H1 (cell line): ENCODE results near the gene NXPH1. TPM values are rescaled to one million over a fixed set of nuclear protein-coding genes. Genes with fewer than 3 reads are reported as not detected.

Source experiments
- CTCF ChIA-PET: fragments of 300-600 bp; sonication (Branson Sonifier 250); formaldehyde crosslinking; loops from one replicate; lab custom pipeline; 2021; ENCODE audit not compliant: partially characterized antibody; lab: Charles Lee
- POLR2A ChIA-PET: fragments of 300-600 bp; sonication (Branson Sonifier 250); formaldehyde crosslinking; loops from one replicate; lab custom pipeline; 2021; ENCODE audit warnings: inconsistent platforms; ENCODE audit not compliant: partially characterized antibody; lab: Charles Lee
- DNase-seq, 2 experiments: peaks; one replicate each; pipeline versions ENCODE4 v3.0.0 to v3.0.0-alpha.2; 2010 to 2022; ENCODE audit warnings: low spot score in 2 of 2, low read depth in 1 of 2, mixed read lengths in 1 of 2
- FAIRE-seq: peaks from 2 replicates; lab custom pipeline; 2011; peaks lifted over from hg19 to GRCh38; lab: Jason Lieb, UNC
- H2AFZ ChIP-seq: 2 replicates; pipeline ENCODE4 v1.8.1; 2012; ENCODE audit warnings: low read length, inconsistent platforms
- H2AK5ac ChIP-seq: 2 replicates; pipeline ENCODE4 v1.6.1; 2013; ENCODE audit warnings: low read depth, low read length
- H2BK120ac ChIP-seq: replicated peaks from 2 replicates; pipeline ENCODE3; 2013; ENCODE audit warnings: low read depth, low read length, inconsistent platforms
- H2BK12ac ChIP-seq: 2 replicates; pipeline ENCODE4 v1.6.1; 2013; ENCODE audit warnings: low read depth, low read length
- H2BK15ac ChIP-seq: 2 replicates; pipeline ENCODE4 v1.6.1; 2013; ENCODE audit warnings: low read length
- H2BK20ac ChIP-seq: 2 replicates; pipeline ENCODE4 v1.6.1; 2013; ENCODE audit warnings: low read length
- H2BK5ac ChIP-seq: 2 replicates; pipeline ENCODE4 v1.6.1; 2013; ENCODE audit warnings: low read depth, low read length
- H3K14ac ChIP-seq: 2 replicates; pipeline ENCODE4 v1.6.1; 2013; ENCODE audit warnings: inconsistent platforms; ENCODE audit not compliant: insufficient read length
- H3K18ac ChIP-seq: 2 replicates; pipeline ENCODE4 v1.6.1; 2013; ENCODE audit warnings: low read length; ENCODE audit errors: extremely low read depth
- H3K23ac ChIP-seq: 2 replicates; pipeline ENCODE4 v1.6.1; 2013; ENCODE audit warnings: inconsistent platforms; ENCODE audit not compliant: insufficient read length
- H3K23me2 ChIP-seq: 2 replicates; pipeline ENCODE4 v1.6.1; 2013; ENCODE audit warnings: low read depth, low read length
- H3K27ac ChIP-seq: 2 replicates; pipeline ENCODE4 v1.6.1; 2011; ENCODE audit warnings: low read depth, low read length, inconsistent platforms
- H3K27me3 ChIP-seq, 4 experiments: replicated peaks in 1 of 4; 1 replicate in 1 of 4; 2 replicates in 3 of 4; pipeline versions ENCODE4 v1.6.1 to v1.8.1; 2011 to 2013; ENCODE audit warnings: low read length in 3 of 4, mild to moderate bottlenecking in 3 of 4, inconsistent platforms in 2 of 4, mixed read lengths in 2 of 4, moderate library complexity in 1 of 4; ENCODE audit not compliant: control insufficient read depth in 3 of 4, insufficient read depth in 3 of 4; ENCODE audit errors: extremely low read depth in 1 of 4
- H3K36me3 ChIP-seq, 4 experiments: 2 replicates each; pipeline versions ENCODE4 v1.6.1 to v1.8.1; 2011 to 2013; ENCODE audit warnings: mild to moderate bottlenecking in 4 of 4, low read length in 3 of 4, moderate library complexity in 2 of 4, control low read depth in 1 of 4, inconsistent platforms in 1 of 4; ENCODE audit not compliant: insufficient read depth in 4 of 4, control insufficient read depth in 2 of 4
- H3K4ac ChIP-seq: replicated peaks from 2 replicates; pipeline ENCODE3; 2013; ENCODE audit warnings: low read length, low read depth, mixed read lengths, inconsistent platforms; ENCODE audit not compliant: insufficient read length
- H3K4me1 ChIP-seq, 4 experiments: replicated peaks in 1 of 4; 1 replicate in 1 of 4; 2 replicates in 3 of 4; pipeline versions ENCODE4 v1.6.1 to v1.8.1; 2011 to 2013; ENCODE audit warnings: low read length in 3 of 4, inconsistent platforms in 2 of 4, mixed read lengths in 1 of 4; ENCODE audit not compliant: insufficient read depth in 4 of 4, control insufficient read depth in 3 of 4
- H3K4me2 ChIP-seq, 2 experiments: 2 replicates each; pipeline versions ENCODE4 v1.6.1 to v1.8.1; 2011 to 2013; ENCODE audit warnings: low read depth in 2 of 2, low read length in 2 of 2, control low read depth in 1 of 2, inconsistent platforms in 1 of 2, mild to moderate bottlenecking in 1 of 2; ENCODE audit not compliant: insufficient read depth in 1 of 2
- H3K4me3 ChIP-seq, 4 experiments: fragments of 200-600, 300-600 bp in 1 of 4; sonication (generic), shearing (Covaris generic), sonication (Bioruptor Twin) in 1 of 4; 2 replicates each; pipeline versions ENCODE4 v1.5.1 to v1.8.1; 2011 to 2016; ENCODE audit warnings: low read length in 4 of 4, low read depth in 3 of 4, control low read depth in 2 of 4, inconsistent platforms in 2 of 4, mild to moderate bottlenecking in 2 of 4, mixed read lengths in 1 of 4, moderate library complexity in 1 of 4; ENCODE audit not compliant: insufficient read depth in 2 of 4; ENCODE audit errors: extremely low read depth in 1 of 4
- H3K56ac ChIP-seq: replicated peaks from 2 replicates; pipeline ENCODE3; 2013; ENCODE audit warnings: low read depth, mild to moderate bottlenecking, mixed read lengths, low read length, inconsistent platforms; ENCODE audit not compliant: insufficient read length
- H3K79me1 ChIP-seq: 2 replicates; pipeline ENCODE4 v1.6.1; 2013; ENCODE audit warnings: low read depth, low read length, control low read depth
- H3K79me2 ChIP-seq, 2 experiments: 2 replicates each; pipeline versions ENCODE4 v1.6.1 to v1.8.1; 2012 to 2013; ENCODE audit warnings: low read length in 2 of 2, mild to moderate bottlenecking in 2 of 2, inconsistent platforms in 1 of 2; ENCODE audit not compliant: insufficient read depth in 2 of 2, control insufficient read depth in 1 of 2
- H3K9ac ChIP-seq, 4 experiments: replicated peaks in 1 of 4; 1 replicate in 1 of 4; 2 replicates in 3 of 4; pipeline versions ENCODE4 v1.6.1 to v1.8.1; 2011 to 2013; ENCODE audit warnings: low read depth in 3 of 4, low read length in 3 of 4, control low read depth in 2 of 4, mild to moderate bottlenecking in 2 of 4, moderate library complexity in 2 of 4, inconsistent platforms in 1 of 4; ENCODE audit errors: extremely low read depth in 1 of 4
- H3K9me3 ChIP-seq, 2 experiments: 2 replicates each; pipeline versions ENCODE4 v1.6.1 to v1.8.1; 2012 to 2013; ENCODE audit warnings: mild to moderate bottlenecking in 2 of 2, moderate library complexity in 2 of 2, control low read depth in 1 of 2, inconsistent platforms in 1 of 2, low read depth in 1 of 2, low read length in 1 of 2, mixed read lengths in 1 of 2; ENCODE audit not compliant: insufficient read depth in 2 of 2
- H4K20me1 ChIP-seq, 2 experiments: replicated peaks in 1 of 2; 2 replicates each; pipeline versions ENCODE3 to v1.8.1; 2011 to 2013; ENCODE audit warnings: inconsistent platforms in 2 of 2, low read length in 2 of 2, mild to moderate bottlenecking in 1 of 2; ENCODE audit not compliant: insufficient read depth in 2 of 2, control insufficient read depth in 1 of 2
- H4K5ac ChIP-seq: 2 replicates; pipeline ENCODE4 v1.6.1; 2013; ENCODE audit warnings: low read length, low read depth, mixed read lengths, inconsistent platforms; ENCODE audit not compliant: insufficient read length
- H4K8ac ChIP-seq: 2 replicates; pipeline ENCODE4 v1.8.0; 2013; ENCODE audit warnings: mild to moderate bottlenecking, moderate library complexity, low read length, inconsistent platforms; ENCODE audit not compliant: insufficient read depth; ENCODE audit errors: extremely low read depth
- H4K91ac ChIP-seq: replicated peaks from 2 replicates; pipeline ENCODE3; 2013; ENCODE audit warnings: low read length, mixed read lengths, inconsistent platforms; ENCODE audit not compliant: insufficient read length
- POLR2AphosphoS5 ChIP-seq: IDR thresholded peaks from 2 replicates; pipeline ENCODE4 v1.6.1; 2011; ENCODE audit warnings: low read depth, low read length
- RAD21 ChIP-seq, 2 experiments: IDR thresholded peaks in 1 of 2; conservative IDR thresholded peaks in 1 of 2; 2 replicates each; pipeline ENCODE4 v1.6.1; 2011; ENCODE audit warnings: low read depth in 2 of 2, low read length in 2 of 2, improper control_type of control experiment in 1 of 2, inconsistent platforms in 1 of 2, mild to moderate bottlenecking in 1 of 2, moderate library complexity in 1 of 2
- SP2 ChIP-seq: IDR thresholded peaks from 2 replicates; pipeline ENCODE4 v1.6.1; 2012; ENCODE audit warnings: mild to moderate bottlenecking, low read length, inconsistent platforms
- USF2 ChIP-seq: IDR thresholded peaks from 2 replicates; pipeline ENCODE4 v1.6.1; 2011; ENCODE audit warnings: low read length, improper control_type of control experiment
- WGBS, 2 experiments: shearing (Covaris generic) in 1 of 2; methylation state at CpG; one replicate each; pipeline versions ENCODE4 v1.1.6 to v1.1.7; 2013 to 2015; ENCODE audit warnings: low lambda C conversion rate in 2 of 2, mixed read lengths in 2 of 2, inconsistent platforms in 1 of 2, low coverage in 1 of 2, missing lambda C conversion rate in 1 of 2; ENCODE audit not compliant: insufficient replicate concordance in 2 of 2, insufficient coverage in 1 of 2, insufficient read length in 1 of 2; ENCODE audit errors: extremely low coverage in 1 of 2, missing lambda C conversion rate in 1 of 2; 5-methylcytosine and 5-hydroxymethylcytosine counted together
- polyA plus RNA-seq, 7 experiments: library from polyadenylated mRNA; depleted of rRNA in 3 of 7; stranded (reverse) in 5 of 7; unstranded in 2 of 7; fragments of >200 nt in 5 of 7; fragments of 200-250 nt in 2 of 7; gene quantifications; 1 replicate in 5 of 7; 2 replicates in 1 of 7; 4 replicates in 1 of 7; pipeline versions ENCODE4 v1.2.1 to v1.2.3, GENCODE V29; 2011 to 2013; ENCODE audit warnings: missing spikeins in 2 of 7, mixed read lengths in 2 of 7
- total RNA-seq: library from RNA; stranded (reverse); fragmentation: NEBNext Ultra II Directional; extraction: Animal tissue kit (Norgen Biotek cat#: 25700); gene quantifications from 2 replicates; pipeline ENCODE4 v1.2.1, GENCODE V29; 2021

NXPH1 gene
- total and polyA plus RNA-seq, 2 of the 8 experiments (the other 6 are each of a cell fraction or from before 2014, with no cell fraction given): 0.14 to 1.0 TPM

- no peak for FAIRE-seq
- no peak overlapping the region for H3K4ac ChIP-seq
- no peak overlapping the region for H2BK5ac ChIP-seq
- H3K18ac ChIP-seq: no peak overlapping the region
- no peak overlapping the region for H3K23ac ChIP-seq
- H3K4me2 ChIP-seq: no peak overlapping the region
- no peaks in the 10 kb centered on the region for H3K9me3 ChIP-seq
- CTCF ChIA-PET: interaction anchor here (0.9 kb wide), 1 partner anchor 332 kb away, joined by 3 read pairs; no protein-coding TSS in a partner anchor
- no peak overlapping the region for H4K8ac ChIP-seq
- no peak overlapping the region for H3K4me3 ChIP-seq
- no peak for TF ChIP-seq RAD21 (IDR thresholded peaks at IDR 0.05 in 1 of 2, conservative IDR thresholded peaks at IDR 0.05 in 1 of 2; ENCODE audit: low read depth in 2 of 2, low read length in 2 of 2)
- no peak for TF ChIP-seq POLR2AphosphoS5
- no peak for TF ChIP-seq SP2
- TF ChIP-seq USF2: no peak
- WGBS, 2 experiments: 96% methylated on average over 4 of the region's 4 CpGs; no CpG with 5 or more reads in 1 of the 2 experiments
- H3K14ac ChIP-seq: no peak overlapping the region
- no peak overlapping the region for H2BK12ac ChIP-seq
- no peak overlapping the region for H3K27ac ChIP-seq
- H3K9ac ChIP-seq: no peak overlapping the region
- H3K79me2 ChIP-seq: no peaks in the 10 kb centered on the region
- no peak overlapping the region for H4K5ac ChIP-seq
- H2AK5ac ChIP-seq: no peak overlapping the region
- H3K4me1 ChIP-seq: no peaks in the 10 kb centered on the region
- no peaks in the 10 kb centered on the region for H4K20me1 ChIP-seq
- H2BK15ac ChIP-seq: no peak overlapping the region
- H2AFZ ChIP-seq: no peak overlapping the region
- H2BK120ac ChIP-seq: no peak overlapping the region
- H4K91ac ChIP-seq: no peak overlapping the region
- no peaks in the 10 kb centered on the region for H3K79me1 ChIP-seq
- H2BK20ac ChIP-seq: no peak overlapping the region
- no peaks in the 10 kb centered on the region for H3K23me2 ChIP-seq
- H3K27me3 ChIP-seq: no peaks in the 10 kb centered on the region
- H3K56ac ChIP-seq: no peak overlapping the region
- no peak for DNase-seq
- POLR2A ChIA-PET: no interaction called here
- H3K36me3 ChIP-seq: no peaks in the 10 kb centered on the region
Measured at GRCh38 chr7:8751557-8752231, 318.3 kb downstream of the NXPH1 start.
